ENCODE results near the gene PKD2L2. TPM values are rescaled to one million over a fixed set of nuclear protein-coding genes. Genes with fewer than 3 reads are reported as not detected.

Gene PKD2L2
- total RNA-seq: not detected in 2 replicates

DNA sequence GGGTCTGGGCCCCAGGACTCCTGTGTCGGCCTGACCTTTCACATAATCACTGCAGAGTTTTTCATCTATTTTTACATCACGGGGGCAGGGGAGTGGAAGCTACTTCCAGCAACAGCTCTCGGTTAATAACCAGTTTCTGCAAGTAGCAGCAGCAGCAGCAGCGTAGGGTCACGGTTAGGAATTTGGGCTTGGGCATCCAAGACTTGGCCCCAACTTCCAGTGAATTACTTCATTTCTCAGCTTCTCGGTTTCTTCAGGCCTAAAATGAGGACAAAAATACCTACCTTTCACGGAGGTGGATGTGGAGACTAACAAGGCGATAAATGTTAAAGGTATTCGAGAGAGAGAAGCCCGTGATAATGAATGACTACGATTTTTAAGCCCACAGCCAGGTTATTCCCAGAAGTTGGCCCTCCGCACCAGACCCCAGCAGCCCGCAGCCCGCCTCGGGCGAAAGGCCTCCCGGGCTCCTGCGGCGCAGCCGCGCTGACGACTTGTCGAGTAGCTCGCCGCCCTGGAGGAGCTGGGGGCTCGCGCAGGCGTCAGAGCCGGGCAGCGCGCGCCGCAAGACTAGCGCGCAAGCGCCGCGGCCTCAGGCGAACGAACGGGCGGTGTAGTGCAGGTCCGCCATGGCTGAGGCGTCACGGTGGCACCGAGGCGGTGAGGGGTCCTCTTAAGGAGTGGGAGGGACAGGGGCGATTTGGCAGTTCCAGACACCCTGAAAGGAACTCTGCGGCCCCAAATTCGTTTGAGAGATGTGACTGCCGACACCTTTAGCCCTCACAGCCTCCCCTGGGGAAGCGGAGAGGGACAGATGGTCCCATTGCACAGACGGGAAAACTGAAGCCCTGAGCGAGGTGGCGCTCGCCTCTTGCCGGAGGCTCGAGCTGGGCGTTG lies at the start of gene PKD2L2:
TSS of gene PKD2L2 (plus strand) at position 595 of the 897 bp plus-strand sequence. CDS start at position 630, 35 bp downstream.

DNA sequence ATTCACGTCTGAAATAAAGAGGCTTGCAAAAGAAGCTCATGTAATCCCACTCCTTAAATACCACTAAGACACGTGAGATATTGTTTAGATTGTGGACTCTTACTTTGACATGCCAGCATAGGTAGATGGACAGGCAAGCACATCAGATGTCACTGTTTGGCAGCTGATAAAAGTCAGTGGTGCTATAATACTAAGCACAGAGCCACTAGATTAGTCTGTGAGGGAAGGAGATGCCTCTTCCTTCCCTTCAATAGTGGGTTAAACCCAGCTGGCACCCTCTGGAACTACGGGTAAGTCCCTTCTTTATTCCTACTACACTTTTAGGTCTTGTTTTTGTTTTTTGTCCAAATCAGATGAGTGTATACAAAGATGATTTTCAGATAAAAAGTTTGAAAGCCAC lies 21.6 kb upstream of the PKD2L2 start, which contains the start of gene MYOT:
TSS of gene MYOT (plus strand) at position 197 of the 400 bp plus-strand sequence. CDS start 2,792 bp downstream, outside the sequence.

Other genes with a start within 250 kb of the PKD2L2 start
- gene KLHL3, start 153.4 kb upstream of the PKD2L2 start, total RNA-seq: 0.79 and 1.2 TPM in 2 replicates
- 6.6 and 7.5 TPM in 2 replicates for gene HNRNPA0, start 135.1 kb upstream of the PKD2L2 start, total RNA-seq
- not detected in 2 replicates for gene MYOT, start 21.6 kb upstream of the PKD2L2 start, total RNA-seq
- gene FAM13B, start 143.6 kb downstream of the PKD2L2 start, total RNA-seq: 5.1 and 6.4 TPM in 2 replicates
- gene WNT8A, start 194.6 kb downstream of the PKD2L2 start, total RNA-seq: not detected in 2 replicates
- gene NME5, start 250.0 kb downstream of the PKD2L2 start, total RNA-seq: 0.07 and 0.39 TPM in 2 replicates

Measured in mammary microvascular endothelial cell (primary cell).